Endothelial cell of umbilical vein (primary cell): Measurements from ENCODE around the gene MAGEB4. TPM values are rescaled to one million over a fixed set of nuclear protein-coding genes. Genes with fewer than 3 reads are reported as not detected.

Experiments
- BruUV-seq: library from RNA; stranded (reverse); fragments of 400-500 nt; replicated peaks from 2 replicates; lab custom pipeline; 2021; lab: Mats Ljungman, UMichigan
- CTCF ChIA-PET: fragments of 300-600, 350-600 bp; sonication (Branson Sonifier 250); formaldehyde crosslinking; loops from one replicate; lab custom pipeline; 2021; ENCODE audit warnings: antibody characterized with exemption, inconsistent platforms; lab: Charles Lee
- POLR2A ChIA-PET: fragments of 300-600, 350-600 bp; sonication (Branson Sonifier 250); formaldehyde crosslinking; loops from one replicate; lab custom pipeline; 2021; ENCODE audit warnings: antibody characterized with exemption, inconsistent platforms; lab: Charles Lee
- DNase-seq: peaks from one replicate; pipeline ENCODE4 v3.0.0-alpha.2; 2011; ENCODE audit warnings: low read depth, low spot score
- FAIRE-seq: peaks from 2 replicates; lab custom pipeline; 2011; peaks lifted over from hg19 to GRCh38; lab: Jason Lieb, UNC
- H2AFZ ChIP-seq: 2 replicates; pipeline ENCODE4 v1.6.0; 2012; ENCODE audit warnings: low read depth, low read length, control low read depth, inconsistent platforms
- H3K27ac ChIP-seq: 2 replicates; pipeline ENCODE4 v1.5.1; 2011; ENCODE audit warnings: low read depth, mild to moderate bottlenecking, control low read depth, low read length, moderate library complexity; ENCODE audit not compliant: insufficient read depth
- H3K27me3 ChIP-seq, 2 experiments: 2 replicates each; pipeline versions ENCODE4 v1.6.0 to v1.6.1; 2011; ENCODE audit warnings: low read length in 2 of 2, mixed read lengths in 1 of 2; ENCODE audit not compliant: control insufficient read depth in 2 of 2, insufficient read depth in 2 of 2
- H3K36me3 ChIP-seq, 2 experiments: 2 replicates in 1 of 2; 3 replicates in 1 of 2; pipeline ENCODE4 v1.5.1; 2011; ENCODE audit warnings: low read length in 2 of 2, mild to moderate bottlenecking in 1 of 2, moderate library complexity in 1 of 2; ENCODE audit not compliant: control insufficient read depth in 2 of 2, insufficient read depth in 2 of 2; ENCODE audit errors: extremely low read depth in 1 of 2
- H3K4me1 ChIP-seq: 3 replicates; pipeline ENCODE4 v1.5.1; 2011; ENCODE audit warnings: mild to moderate bottlenecking, low read length; ENCODE audit not compliant: control insufficient read depth, insufficient read depth; ENCODE audit errors: extremely low read depth
- H3K4me2 ChIP-seq: 2 replicates; pipeline ENCODE4 v1.6.1; 2011; ENCODE audit warnings: low read length, control low read depth, mixed read lengths; ENCODE audit not compliant: insufficient read depth
- H3K4me3 ChIP-seq, 3 experiments: fragments of 200-600 bp in 1 of 3; sonication (generic), shearing (Covaris generic) in 1 of 3; replicated peaks in 1 of 3; 2 replicates each; pipeline ENCODE4 v1.5.1; 2011 to 2016; ENCODE audit warnings: control low read depth in 3 of 3, low read length in 3 of 3, mild to moderate bottlenecking in 2 of 3, inconsistent platforms in 1 of 3, low read depth in 1 of 3, moderate library complexity in 1 of 3; ENCODE audit not compliant: insufficient read depth in 1 of 3
- H3K79me2 ChIP-seq: 2 replicates; pipeline ENCODE4 v1.6.0; 2012; ENCODE audit warnings: low read length, inconsistent platforms; ENCODE audit not compliant: control insufficient read depth, insufficient read depth
- H3K9ac ChIP-seq: replicated peaks from 2 replicates; pipeline ENCODE3; 2011; ENCODE audit warnings: low read length, control low read depth; ENCODE audit not compliant: insufficient read depth; ENCODE audit errors: extremely low read depth
- H3K9me1 ChIP-seq: replicated peaks from 3 replicates; pipeline ENCODE4 v1.6.0; 2011; ENCODE audit warnings: mild to moderate bottlenecking, low read length; ENCODE audit not compliant: control insufficient read depth, insufficient read depth; ENCODE audit errors: extremely low read depth
- H3K9me3 ChIP-seq: replicated peaks from 2 replicates; pipeline ENCODE4 v1.5.1; 2012; ENCODE audit warnings: low read length, inconsistent platforms; ENCODE audit not compliant: control insufficient read depth, insufficient read depth
- H4K20me1 ChIP-seq: replicated peaks from 2 replicates; pipeline ENCODE3; 2011; ENCODE audit warnings: mild to moderate bottlenecking, low read length; ENCODE audit not compliant: control insufficient read depth, insufficient read depth; ENCODE audit errors: extremely low read depth
- EZH2 ChIP-seq: IDR thresholded peaks from 2 replicates; pipeline ENCODE4 v1.6.1; 2012; ENCODE audit warnings: borderline replicate concordance, low read depth, mild to moderate bottlenecking, moderate library complexity, low read length, inconsistent platforms; ENCODE audit not compliant: severe bottlenecking
- FOS ChIP-seq: IDR thresholded peaks from 2 replicates; pipeline ENCODE4 v1.6.1; 2011; ENCODE audit warnings: mild to moderate bottlenecking, low read length, moderate library complexity, borderline replicate concordance; ENCODE audit not compliant: insufficient read depth
- GATA2 ChIP-seq: IDR thresholded peaks from 2 replicates; pipeline ENCODE4 v1.7.0; 2011; ENCODE audit warnings: low read depth, mild to moderate bottlenecking, moderate library complexity, mixed read lengths, low read length; ENCODE audit not compliant: insufficient read length, insufficient read depth
- JUN ChIP-seq: IDR thresholded peaks from 2 replicates; pipeline ENCODE4 v1.6.1; 2011; ENCODE audit warnings: borderline replicate concordance, low read depth; ENCODE audit not compliant: insufficient read length, insufficient read depth
- MYC ChIP-seq: IDR thresholded peaks from one replicate; pipeline ENCODE4 v1.6.1; 2011; ENCODE audit warnings: mild to moderate bottlenecking, low read depth, low read length
- POLR2A ChIP-seq: IDR thresholded peaks from 2 replicates; pipeline ENCODE4 v1.6.1; 2012; ENCODE audit warnings: low read depth, mild to moderate bottlenecking, control low read depth, low read length
- POLR2AphosphoS5 ChIP-seq: IDR thresholded peaks from 2 replicates; pipeline ENCODE4 v1.6.1; 2012; ENCODE audit warnings: low read depth, mild to moderate bottlenecking, control low read depth, low read length, moderate library complexity; ENCODE audit not compliant: insufficient read depth
- dilution Hi-C: fragments of 300-500 bp; cut with MboI; formaldehyde crosslinking; loops from one replicate; pipeline ENCODE4 v1.15.0; 2019; ENCODE audit warnings: low sequenced_read_pairs; ENCODE audit not compliant: extremely low pct_ligation_motif_present
- intact Hi-C: fragments of 100-400 bp; cut with micrococcal nuclease; formaldehyde crosslinking; loops from one replicate; pipeline ENCODE4 v1.10.0; 2022
- polyA plus RNA-seq, 4 experiments: library from polyadenylated mRNA; depleted of rRNA in 3 of 4; stranded (reverse) in 3 of 4; unstranded in 1 of 4; fragments of >200 nt; gene quantifications; 2 replicates each; pipeline versions ENCODE4 v1.2.1 to v1.2.3, GENCODE V29; 2011 to 2012; ENCODE audit warnings: missing spikeins in 1 of 4
- total RNA-seq: library from RNA; stranded (reverse); gene quantifications from 2 replicates; pipeline ENCODE4 v1.2.3, GENCODE V29; 2021
- TF ChIP-seq, protein P1 (sequence below), 2 donors: IDR thresholded peaks; 1 replicate in 1 of 2; 2 replicates in 1 of 2; pipeline ENCODE4 v1.5.1; 2011; ENCODE audit warnings: low read length in 2 of 2, mild to moderate bottlenecking in 2 of 2, moderate library complexity in 2 of 2, control low read depth in 1 of 2, inconsistent platforms in 1 of 2, low read depth in 1 of 2; ENCODE audit not compliant: insufficient read depth in 1 of 2; ENCODE audit errors: extremely low read depth in 1 of 2
- TF ChIP-seq, protein P2 (sequence below): IDR thresholded peaks from 2 replicates; pipeline ENCODE4 v1.6.1; 2011; ENCODE audit not compliant: insufficient read depth, insufficient read length

MAGEB4 gene
- total and polyA plus RNA-seq, 2 donors (not counting 3 experiments of a cell fraction or from before 2014, with no cell fraction given) = not detected

DNA sequence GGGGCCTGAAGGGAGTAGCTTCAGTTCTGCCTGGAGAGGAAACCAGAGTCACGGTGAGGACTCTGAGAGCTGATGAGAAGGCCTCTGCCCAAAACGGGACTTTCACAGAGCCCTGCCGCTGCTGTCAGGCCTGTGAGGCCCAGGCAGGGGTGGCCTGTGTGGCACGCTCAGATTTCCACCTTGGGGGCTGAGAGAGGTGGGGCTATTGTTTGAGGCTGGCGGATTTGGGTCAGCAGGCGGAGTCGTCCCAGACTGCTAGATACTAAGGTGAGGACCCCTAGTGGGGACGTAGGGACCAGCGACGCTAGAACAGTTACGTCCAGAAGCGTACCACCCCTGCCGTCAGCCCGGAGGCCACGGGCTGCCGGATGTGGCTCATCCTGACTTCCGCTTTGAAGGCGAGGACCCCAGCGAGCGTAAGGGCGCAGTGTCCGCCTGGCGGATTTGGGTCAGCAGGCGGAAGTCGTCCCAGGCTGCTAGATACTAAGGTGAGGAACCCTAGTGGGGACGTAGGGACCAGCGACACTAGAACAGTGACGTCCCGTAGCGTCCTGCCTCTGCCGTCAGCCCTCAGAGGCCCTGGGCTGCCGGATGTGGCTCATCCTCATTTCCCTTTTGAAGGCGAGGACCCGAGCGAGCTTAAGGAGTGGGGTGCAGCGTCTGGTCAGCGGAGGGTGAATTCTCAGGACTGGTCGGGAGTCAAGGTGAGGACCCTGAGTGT lies 5.1 kb downstream of the MAGEB4 start, which contains the start of gene MAGEB1:
TSS of gene MAGEB1 (plus strand) at position 378 of the 721 bp plus-strand sequence. CDS start 3,348 bp downstream, outside the sequence.
- H3K79me2 ChIP-seq = no peaks in the 10 kb centered on the region
- H4K20me1 ChIP-seq = no peaks in the 10 kb centered on the region
- dilution Hi-C loops (no loop called here), intact Hi-C loops (no loop called here)
- DNase-seq (no peak), FAIRE-seq (no peak)
- H3K36me3 ChIP-seq = no peaks in the 10 kb centered on the region
- no peak within 1 kb of the TSS for H3K4me3 ChIP-seq
- H3K4me2 ChIP-seq = no peak within 1 kb of the TSS
- H3K9me3 ChIP-seq = no peaks in the 10 kb centered on the region
- H3K27ac ChIP-seq = no peak within 1 kb of the TSS
- no peaks in the 10 kb centered on the region for H3K9me1 ChIP-seq
- no peak within 1 kb of the TSS for H3K9ac ChIP-seq
- ChIA-PET CTCF (no interaction called here), POLR2A (no interaction called here)
- no TSS peak for BruUV-seq
- TF ChIP-seq GATA2 (no peak), EZH2 (no peak), POLR2A (no peak), FOS (no peak), MYC (no peak), POLR2AphosphoS5 (no peak), JUN (no peak)
- TF ChIP-seq, protein P1, sequence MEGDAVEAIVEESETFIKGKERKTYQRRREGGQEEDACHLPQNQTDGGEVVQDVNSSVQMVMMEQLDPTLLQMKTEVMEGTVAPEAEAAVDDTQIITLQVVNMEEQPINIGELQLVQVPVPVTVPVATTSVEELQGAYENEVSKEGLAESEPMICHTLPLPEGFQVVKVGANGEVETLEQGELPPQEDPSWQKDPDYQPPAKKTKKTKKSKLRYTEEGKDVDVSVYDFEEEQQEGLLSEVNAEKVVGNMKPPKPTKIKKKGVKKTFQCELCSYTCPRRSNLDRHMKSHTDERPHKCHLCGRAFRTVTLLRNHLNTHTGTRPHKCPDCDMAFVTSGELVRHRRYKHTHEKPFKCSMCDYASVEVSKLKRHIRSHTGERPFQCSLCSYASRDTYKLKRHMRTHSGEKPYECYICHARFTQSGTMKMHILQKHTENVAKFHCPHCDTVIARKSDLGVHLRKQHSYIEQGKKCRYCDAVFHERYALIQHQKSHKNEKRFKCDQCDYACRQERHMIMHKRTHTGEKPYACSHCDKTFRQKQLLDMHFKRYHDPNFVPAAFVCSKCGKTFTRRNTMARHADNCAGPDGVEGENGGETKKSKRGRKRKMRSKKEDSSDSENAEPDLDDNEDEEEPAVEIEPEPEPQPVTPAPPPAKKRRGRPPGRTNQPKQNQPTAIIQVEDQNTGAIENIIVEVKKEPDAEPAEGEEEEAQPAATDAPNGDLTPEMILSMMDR (IDR thresholded peaks at IDR 0.05; ENCODE audit: extremely low read depth in 1 of 2, insufficient read depth in 1 of 2, low read depth in 1 of 2, low read length in 2 of 2) = no peak
- TF ChIP-seq, protein P2, sequence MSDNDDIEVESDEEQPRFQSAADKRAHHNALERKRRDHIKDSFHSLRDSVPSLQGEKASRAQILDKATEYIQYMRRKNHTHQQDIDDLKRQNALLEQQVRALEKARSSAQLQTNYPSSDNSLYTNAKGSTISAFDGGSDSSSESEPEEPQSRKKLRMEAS = no peak
- no peaks in the 10 kb centered on the region for H3K4me1 ChIP-seq
- H3K27me3 ChIP-seq = no peaks in the 10 kb centered on the region
- H2AFZ ChIP-seq = no peak within 1 kb of the TSS
